Panc1 (cell line): ENCODE data around the gene NTN5. TPM values are rescaled to one million over a fixed set of nuclear protein-coding genes. Genes with fewer than 3 reads are reported as not detected.

Experiments used
- ATAC-seq: fragments of 200-7000 bp; cut with Tn5 transposase; 2 replicates; pipeline ENCODE4 v1.9.1; 2020; ENCODE audit warnings: mild to moderate bottlenecking, moderate library complexity
- BruUV-seq: library from RNA; stranded (reverse); fragments of 400-500 nt; replicated peaks from 2 replicates; lab custom pipeline; 2021; lab: Mats Ljungman, UMichigan
- CTCF ChIA-PET: fragments of 300-600 bp; sonication (Branson Sonifier 250); formaldehyde crosslinking; loops from one replicate; lab custom pipeline; 2022; ENCODE audit warnings: antibody characterized with exemption; lab: Charles Lee
- POLR2A ChIA-PET: fragments of 300-600 bp; sonication (Branson Sonifier 250); formaldehyde crosslinking; loops from one replicate; lab custom pipeline; 2022; ENCODE audit warnings: antibody characterized with exemption; lab: Charles Lee
- DNase-seq: peaks from one replicate; pipeline ENCODE4 v3.0.0-alpha.2; 2010; ENCODE audit warnings: low read depth, low spot score
- H3K27ac ChIP-seq: 2 replicates; pipeline ENCODE4 v1.5.1; 2011; ENCODE audit warnings: mild to moderate bottlenecking, low read length, inconsistent platforms
- H3K27me3 ChIP-seq: fragments of 200-500 bp; sonication (Bioruptor generic); 2 replicates; pipeline ENCODE4 v1.6.0; 2014; ENCODE audit warnings: low read length, inconsistent platforms; ENCODE audit not compliant: control insufficient read depth, insufficient read depth
- H3K36me3 ChIP-seq: fragments of 200-500 bp; sonication (Bioruptor generic); 2 replicates; pipeline ENCODE4 v1.5.1; 2014; ENCODE audit warnings: inconsistent platforms, mild to moderate bottlenecking, low read length, moderate library complexity; ENCODE audit not compliant: control insufficient read depth, insufficient read depth
- H3K4me1 ChIP-seq: 2 replicates; pipeline ENCODE4 v1.5.1; 2011; ENCODE audit warnings: inconsistent platforms, mild to moderate bottlenecking, low read length, moderate library complexity; ENCODE audit not compliant: control insufficient read depth, insufficient read depth
- H3K4me3 ChIP-seq, 2 experiments: 2 replicates each; pipeline ENCODE4 v1.5.1; 2011 to 2012; ENCODE audit warnings: low read depth in 2 of 2, low read length in 2 of 2, mild to moderate bottlenecking in 2 of 2, inconsistent platforms in 1 of 2, moderate library complexity in 1 of 2
- H3K9me3 ChIP-seq: fragments of 200-500 bp; sonication (Bioruptor generic); 2 replicates; pipeline ENCODE4 v1.5.1; 2014; ENCODE audit warnings: low read depth, mild to moderate bottlenecking, inconsistent platforms, low read length, moderate library complexity; ENCODE audit not compliant: control insufficient read depth, insufficient read depth
- CTCF ChIP-seq: fragments of 450-650 bp; IDR thresholded peaks from 2 replicates; pipeline ENCODE4 v1.5.1; 2017; ENCODE audit warnings: mild to moderate bottlenecking
- POLR2AphosphoS5 ChIP-seq: IDR thresholded peaks from 2 replicates; pipeline ENCODE4 v1.6.1; 2012; ENCODE audit warnings: mild to moderate bottlenecking, low read depth, low read length, moderate library complexity
- REST ChIP-seq, 2 experiments: IDR thresholded peaks; 2 replicates each; pipeline ENCODE4 v1.6.1; 2011 to 2012; ENCODE audit warnings: low read depth in 2 of 2, control low read depth in 1 of 2, low read length in 1 of 2, mild to moderate bottlenecking in 1 of 2, moderate library complexity in 1 of 2; ENCODE audit not compliant: insufficient read depth in 1 of 2
- SIN3A ChIP-seq: IDR thresholded peaks from 2 replicates; pipeline ENCODE4 v1.6.1; 2012; ENCODE audit warnings: low read depth, mild to moderate bottlenecking, low read length, moderate library complexity, borderline replicate concordance; ENCODE audit not compliant: insufficient read depth
- TCF7L2 ChIP-seq: IDR thresholded peaks from 2 replicates; pipeline ENCODE4 v1.6.1; 2011; ENCODE audit warnings: mild to moderate bottlenecking, low read depth, low read length, inconsistent platforms
- in situ Hi-C: cut with HindIII; loops from 2 replicates; pipeline ENCODE4 v1.10.0; 2016; ENCODE audit warnings: low sequenced_read_pairs, low pct_unique_long_range_greater_than_20kb
- intact Hi-C: fragments of 100-400 bp; cut with micrococcal nuclease; formaldehyde crosslinking; loops from one replicate; pipeline ENCODE4 v1.10.0; 2022; ENCODE audit not compliant: unreplicated experiment
- total RNA-seq: library from RNA; stranded (reverse); gene quantifications from one replicate; pipeline ENCODE4 v1.2.1, GENCODE V29; 2021; ENCODE audit not compliant: unreplicated experiment

The NTN5 gene
- total RNA-seq, 1 experiment from 2014 or later, result 0.23 TPM

GRCh38 chr19:48629599-48630295 is 43.1 kb downstream of the NTN5 start:
- POLR2A ChIA-PET, result interaction anchor here (0.9 kb wide), 1 partner anchor 10 kb away, joined by 3 read pairs; no protein-coding TSS in a partner anchor
- CTCF ChIA-PET, result no interaction called here
- TF ChIP-seq REST (IDR thresholded peaks at IDR 0.05; ENCODE audit: insufficient read depth in 1 of 2, low read depth in 2 of 2, low read length in 1 of 2), result no peak
- TF ChIP-seq POLR2AphosphoS5, result peak; percentile 32; the same call in 1 of the 2 replicates
- DNase-seq (no peak), ATAC-seq (peak; percentile 31)
- H3K27ac ChIP-seq, result no peak overlapping the region
- no peaks in the 10 kb centered on the region for H3K9me3 ChIP-seq
- in situ Hi-C loops (no loop called here), intact Hi-C loops (no loop called here)
- peaks cover 18% of the 10 kb centered on the region for H3K4me1 ChIP-seq
- no peak overlapping the region for H3K4me3 ChIP-seq
- H3K27me3 ChIP-seq, result no peaks in the 10 kb centered on the region
- BruUV-seq, result no TSS peak
- no peaks in the 10 kb centered on the region for H3K36me3 ChIP-seq

GRCh38 chr19:48629297-48629598 is 43.6 kb downstream of the NTN5 start:
- intact Hi-C loops (no loop called here), in situ Hi-C loops (no loop called here)
- POLR2A ChIA-PET, result interaction anchor here (0.9 kb wide), 1 partner anchor 10 kb away, joined by 3 read pairs; no protein-coding TSS in a partner anchor
- no TSS peak for BruUV-seq
- DNase-seq (no peak), ATAC-seq (no peak; the same call in 1 of the 2 replicates)
- TF ChIP-seq POLR2AphosphoS5 (no peak), CTCF (no peak), REST (IDR thresholded peaks at IDR 0.05; ENCODE audit: insufficient read depth in 1 of 2, low read depth in 2 of 2, low read length in 1 of 2) (no peak), SIN3A (no peak), TCF7L2 (no peak)
- CTCF ChIA-PET, result no interaction called here
- H3K27me3 ChIP-seq, result no peaks in the 10 kb centered on the region
- no peak overlapping the region for H3K27ac ChIP-seq
- H3K4me1 ChIP-seq, result peaks cover 16% of the 10 kb centered on the region
- H3K4me3 ChIP-seq, result no peak overlapping the region
- no peaks in the 10 kb centered on the region for H3K36me3 ChIP-seq
- no peaks in the 10 kb centered on the region for H3K9me3 ChIP-seq
